Mononuclear cell (primary cell): ENCODE measurements around the gene KDM6A. TPM values are rescaled to one million over a fixed set of nuclear protein-coding genes. Genes with fewer than 3 reads are reported as not detected.
"Not testable (repeated sequence)": the region's sequence is repeated elsewhere in the genome, so short reads cannot be mapped to it uniquely, and the experiment has no call there.

Source experiments
- H3K27me3 ChIP-seq: 2 replicates; pipeline ENCODE4 v1.6.0; 2011; ENCODE audit warnings: low read length, control low read depth; ENCODE audit not compliant: insufficient read depth
- H3K4me1 ChIP-seq: 2 replicates; pipeline ENCODE4 v1.5.1; 2011; ENCODE audit warnings: mild to moderate bottlenecking, low read length, control low read depth; ENCODE audit not compliant: insufficient read depth
- H3K4me3 ChIP-seq: 2 replicates; pipeline ENCODE4 v1.5.1; 2011; ENCODE audit warnings: mild to moderate bottlenecking, low read length, moderate library complexity
- H3K9me3 ChIP-seq: 2 replicates; pipeline ENCODE4 v1.5.1; 2011; ENCODE audit warnings: low read depth, mild to moderate bottlenecking, control low read depth, low read length
- total RNA-seq: library from RNA; depleted of rRNA; stranded (reverse); fragments of >200 nt; gene quantifications from one replicate; pipeline ENCODE4 v1.2.3, GENCODE V29; 2012

Gene KDM6A
- 115 TPM for total RNA-seq

DNA sequence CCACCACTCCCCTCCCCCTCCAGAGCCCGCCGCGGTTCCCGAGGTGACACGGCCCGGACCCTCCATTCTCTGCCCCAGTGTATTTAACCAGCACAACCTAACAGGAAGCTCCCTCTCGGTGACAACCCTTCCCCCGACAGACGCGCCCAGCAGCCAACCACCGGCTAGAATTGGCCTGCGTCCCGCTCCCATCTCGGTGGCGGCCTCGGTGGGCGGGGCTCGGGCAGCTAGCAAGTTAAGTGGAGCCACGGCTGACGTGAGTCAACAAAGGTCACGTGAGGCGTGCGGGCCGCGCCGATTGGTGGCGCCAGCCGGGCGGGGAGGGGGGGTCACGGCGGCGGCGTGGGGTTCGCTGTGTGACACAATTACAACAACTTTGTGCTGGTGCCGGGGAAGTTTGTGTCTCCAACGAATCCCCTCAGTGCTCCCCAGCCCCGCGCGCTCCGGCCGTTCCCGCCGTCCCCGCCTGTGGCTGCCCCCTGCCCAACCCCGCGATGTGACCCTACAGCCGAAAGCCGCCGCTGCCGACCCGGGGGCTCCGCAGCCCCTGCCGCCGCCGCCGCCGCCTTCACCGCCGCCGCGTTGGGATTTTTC is at the start of gene KDM6A:
KDM6A (plus strand) TSS at position 368 of the 594 bp plus-strand sequence. CDS start 364 bp downstream, outside the sequence.
- Histone ChIP-seq H3K27me3 (no peaks in the 10 kb centered on the region), H3K4me1 (peaks cover 9% of the 10 kb centered on the region), H3K4me3 (peak within 1 kb of the TSS; percentile 82), H3K9me3 (no peaks in the 10 kb centered on the region)

GRCh38 chrX:44823193-44823592 is 49.8 kb upstream of the KDM6A start:
- not testable (repeated sequence) for H3K27me3 ChIP-seq, H3K4me3 ChIP-seq, H3K4me1 ChIP-seq, H3K9me3 ChIP-seq

GRCh38 chrX:44828008-44828605 is 44.9 kb upstream of the KDM6A start:
- Histone ChIP-seq H3K4me1 (no peaks in the 10 kb centered on the region), H3K9me3 (no peaks in the 10 kb centered on the region), H3K27me3 (no peaks in the 10 kb centered on the region), H3K4me3 (no peak overlapping the region)

DNA sequence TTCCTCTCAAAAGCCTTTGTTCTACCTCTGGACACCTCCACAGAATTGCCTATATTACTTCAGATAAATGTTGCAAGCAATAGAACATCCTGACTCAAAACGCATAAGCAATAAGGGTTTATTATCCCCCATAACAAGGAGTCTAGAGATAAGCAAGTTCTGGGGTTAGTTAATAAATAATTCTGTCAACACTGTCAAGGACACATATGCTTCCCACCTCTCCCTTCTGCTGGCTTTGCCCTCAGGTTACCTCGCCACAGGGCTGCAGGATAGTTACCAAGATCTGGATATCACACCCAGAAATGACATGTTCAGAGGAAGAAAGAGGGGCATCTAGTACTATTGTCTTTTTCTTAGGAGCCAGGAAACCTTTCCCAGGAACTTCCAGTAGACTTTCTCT is 43.2 kb upstream of the KDM6A start:
- H3K27me3 ChIP-seq: no peaks in the 10 kb centered on the region

GRCh38 chrX:44842550-44843317 is 30.3 kb upstream of the KDM6A start:
- H3K4me3 ChIP-seq: no peak overlapping the region
- H3K9me3 ChIP-seq: no peaks in the 10 kb centered on the region
- no peaks in the 10 kb centered on the region for H3K27me3 ChIP-seq
- H3K4me1 ChIP-seq: no peaks in the 10 kb centered on the region

More for the DNA sequence above, 43.2 kb upstream of the KDM6A start:
- no peaks in the 10 kb centered on the region for H3K4me1 ChIP-seq
- no peak overlapping the region for H3K4me3 ChIP-seq
- H3K9me3 ChIP-seq: no peaks in the 10 kb centered on the region

GRCh38 chrX:44843318-44843702 is 29.7 kb upstream of the KDM6A start:
- Histone ChIP-seq H3K9me3 (no peaks in the 10 kb centered on the region), H3K4me3 (no peak overlapping the region), H3K4me1 (no peaks in the 10 kb centered on the region), H3K27me3 (no peaks in the 10 kb centered on the region)

DNA sequence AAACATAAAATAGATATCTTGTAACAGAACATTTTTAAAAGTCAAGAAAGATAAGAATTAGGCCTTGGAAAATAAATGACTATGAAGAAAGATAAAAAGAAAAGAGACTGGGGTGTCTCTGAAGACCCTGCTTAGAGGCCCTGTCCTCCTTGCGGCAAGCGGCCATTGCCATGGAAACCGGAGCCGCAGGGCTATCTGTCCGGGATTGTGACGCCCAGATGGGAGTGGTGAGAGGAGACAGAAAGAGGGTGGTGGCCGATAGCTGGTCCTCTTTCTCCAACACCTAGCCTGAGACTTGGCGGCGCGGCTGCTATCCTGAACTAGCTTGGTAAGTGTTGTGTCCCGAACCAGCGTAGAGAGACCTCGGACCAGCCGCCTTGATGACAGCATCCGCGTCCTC is 29.2 kb upstream of the KDM6A start, which contains the start of gene DUSP21:
DUSP21 (plus strand) TSS at position 269 of the 400 bp plus-strand sequence; CDS start at position 381, 112 bp downstream.
- Histone ChIP-seq H3K4me3 (no peak within 1 kb of the TSS), H3K27me3 (no peaks in the 10 kb centered on the region), H3K9me3 (no peaks in the 10 kb centered on the region), H3K4me1 (no peaks in the 10 kb centered on the region)

DNA sequence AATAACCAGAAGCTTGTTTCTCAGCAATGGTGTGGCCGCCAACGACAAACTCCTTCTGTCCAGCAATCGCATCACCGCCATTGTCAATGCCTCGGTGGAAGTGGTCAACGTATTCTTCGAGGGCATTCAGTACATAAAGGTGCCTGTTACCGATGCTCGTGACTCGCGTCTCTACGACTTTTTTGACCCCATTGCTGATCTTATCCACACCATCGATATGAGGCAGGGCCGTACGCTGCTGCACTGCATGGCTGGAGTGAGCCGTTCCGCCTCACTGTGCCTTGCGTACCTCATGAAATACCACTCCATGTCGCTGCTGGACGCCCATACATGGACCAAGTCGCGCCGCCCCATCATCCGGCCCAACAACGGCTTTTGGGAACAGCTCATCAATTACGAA is 28.8 kb upstream of the KDM6A start:
- H3K4me1 ChIP-seq: no peaks in the 10 kb centered on the region
- H3K9me3 ChIP-seq: no peaks in the 10 kb centered on the region
- no peaks in the 10 kb centered on the region for H3K27me3 ChIP-seq

DNA sequence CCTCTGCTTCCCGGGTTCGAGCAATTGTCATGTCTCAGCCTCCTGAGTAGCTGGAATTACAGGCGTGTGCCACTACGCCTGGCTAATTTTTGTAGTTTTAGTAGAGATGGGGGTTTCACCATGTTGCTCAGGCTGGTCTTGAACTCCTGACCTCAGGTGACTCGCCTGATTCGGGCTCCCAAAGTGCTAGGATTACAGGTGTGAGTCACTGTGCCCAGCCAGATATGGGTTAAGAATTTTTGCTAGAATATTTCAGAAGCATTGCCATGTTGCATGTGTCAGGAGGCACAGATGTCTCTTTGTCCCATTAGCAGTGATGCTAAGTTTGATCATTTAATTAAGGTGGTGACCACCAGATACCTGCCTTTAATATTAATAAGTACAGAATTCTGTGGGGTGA is 22.1 kb upstream of the KDM6A start:
- H3K9me3 ChIP-seq, H3K27me3 ChIP-seq, H3K4me1 ChIP-seq, H3K4me3 ChIP-seq: not testable (repeated sequence)

More for the DNA sequence above, 28.8 kb upstream of the KDM6A start:
- no peak overlapping the region for H3K4me3 ChIP-seq

- no peaks in the 10 kb centered on the region for H3K27me3 ChIP-seq
- peaks cover 7% of the 10 kb centered on the region for H3K4me1 ChIP-seq
- H3K4me3 ChIP-seq: no peak overlapping the region
- no peaks in the 10 kb centered on the region for H3K9me3 ChIP-seq
These were observed 1.8 kb upstream of the KDM6A start for GRCh38 chrX:44871114-44871645.

- Histone ChIP-seq H3K4me3 (peak overlapping the region; percentile 58), H3K9me3 (no peaks in the 10 kb centered on the region), H3K4me1 (peaks cover 9% of the 10 kb centered on the region), H3K27me3 (no peaks in the 10 kb centered on the region)
These were observed 812 bp upstream of the KDM6A start for GRCh38 chrX:44871931-44872820.

DNA sequence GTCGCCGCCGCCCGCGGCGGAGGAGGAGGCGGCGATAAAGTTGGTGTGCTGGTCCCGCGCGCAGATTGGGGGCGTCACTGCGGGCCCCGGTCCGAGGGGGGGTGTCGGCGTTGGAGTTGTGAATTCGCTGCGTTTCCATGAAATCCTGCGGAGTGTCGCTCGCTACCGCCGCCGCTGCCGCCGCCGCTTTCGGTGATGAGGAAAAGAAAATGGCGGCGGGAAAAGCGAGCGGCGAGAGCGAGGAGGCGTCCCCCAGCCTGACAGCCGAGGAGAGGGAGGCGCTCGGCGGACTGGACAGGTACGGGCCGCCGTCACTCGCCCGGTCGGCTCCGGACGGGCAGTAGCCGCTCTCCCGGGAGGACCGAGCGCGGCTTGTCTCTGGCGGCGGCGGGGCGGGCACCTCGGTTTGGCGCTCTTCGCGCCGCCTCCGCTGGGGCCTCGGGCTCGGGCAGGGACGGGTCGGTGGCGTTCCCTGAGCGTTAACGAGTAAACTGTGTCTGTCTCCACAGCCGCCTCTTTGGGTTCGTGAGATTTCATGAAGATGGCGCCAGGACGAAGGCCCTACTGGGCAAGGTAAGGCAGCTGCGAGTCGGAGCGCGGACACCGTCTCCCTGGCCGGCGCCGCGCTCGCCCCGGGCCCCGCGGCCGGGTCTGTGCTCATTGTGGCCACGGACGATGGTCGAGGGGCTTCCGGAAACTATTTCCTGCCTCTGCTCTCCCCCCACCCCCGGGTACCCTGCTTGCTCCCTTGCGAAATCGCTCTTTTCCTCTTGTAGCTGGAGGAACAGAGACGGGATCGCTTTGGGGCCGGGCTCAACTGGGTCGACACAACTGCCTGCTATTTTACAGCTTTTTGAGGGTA is 658 bp downstream of the KDM6A start:
- H3K9me3 ChIP-seq: no peaks in the 10 kb centered on the region
- no peaks in the 10 kb centered on the region for H3K27me3 ChIP-seq
- peaks cover 10% of the 10 kb centered on the region for H3K4me1 ChIP-seq
- peak overlapping the region; percentile 82 for H3K4me3 ChIP-seq

GRCh38 chrX:44874420-44875184 is 1.6 kb downstream of the KDM6A start:
- H3K4me3 ChIP-seq: peak overlapping the region; percentile 82
- peaks cover 14% of the 10 kb centered on the region for H3K4me1 ChIP-seq
- no peaks in the 10 kb centered on the region for H3K9me3 ChIP-seq
- no peaks in the 10 kb centered on the region for H3K27me3 ChIP-seq
